ENCODE data around the gene ZNF672.
A peak's percentile ranks its signal among the peaks of the same experiment; 100 is the strongest.
"Not testable (repeated sequence)": the region's sequence is repeated elsewhere in the genome, so short reads cannot be mapped to it uniquely, and the experiment has no call there.

The ZNF672 gene

GRCh38 chr1:248837781-248838356, at the start of gene ZNF672:
ZNF672 (plus strand) TSS chr1:248838224; CDS start chr1:248847275, 9,051 bp downstream.
- H3K36me3 Mint-ChIP-seq, result peaks cover 3% of the 10 kb centered on the region
- peak; percentile 78 for ATAC-seq (ENCODE audit: low read depth)

DNA sequence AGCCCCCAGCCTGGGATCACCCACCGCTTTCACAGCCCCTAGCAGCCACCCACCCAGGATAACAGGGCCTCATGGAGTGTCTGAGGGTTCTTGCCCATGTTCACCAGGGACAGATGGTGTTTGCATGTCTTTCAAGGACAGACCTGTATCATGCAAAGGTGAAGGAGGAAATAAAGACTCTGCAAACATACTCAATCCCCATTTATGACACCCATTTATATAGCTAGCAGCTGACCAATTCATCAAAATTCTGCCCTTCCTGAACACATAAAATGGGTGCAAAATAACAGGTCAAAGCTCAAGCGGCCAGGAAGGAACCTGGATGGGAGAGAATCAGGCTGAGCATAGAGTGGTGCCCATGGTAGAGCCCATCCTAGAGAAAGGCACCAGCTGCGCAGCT, 49.7 kb upstream of the ZNF672 start:
- Mint-ChIP-seq H3K27me3 (no peaks in the 10 kb centered on the region), H3K4me3 (no peak overlapping the region), H3K9me3 (no peaks in the 10 kb centered on the region), H3K27ac (no peak overlapping the region), H3K4me1 (peaks cover 30% of the 10 kb centered on the region), H3K36me3 (no peaks in the 10 kb centered on the region)
- ATAC-seq (ENCODE audit: low read depth), result no peak
- DNase-seq (ENCODE audit: low spot score in 2 of 2), result no peak

More at GRCh38 chr1:248837781-248838356, at the start of gene ZNF672:
- Mint-ChIP-seq H3K9me3 (no peaks in the 10 kb centered on the region), H3K27ac (no peak within 1 kb of the TSS), H3K4me1 (peaks cover 15% of the 10 kb centered on the region), H3K27me3 (no peaks in the 10 kb centered on the region), H3K4me3 (no peak within 1 kb of the TSS)
- DNase-seq (ENCODE audit: low spot score in 2 of 2), result peak; percentile 83 to 89

DNA sequence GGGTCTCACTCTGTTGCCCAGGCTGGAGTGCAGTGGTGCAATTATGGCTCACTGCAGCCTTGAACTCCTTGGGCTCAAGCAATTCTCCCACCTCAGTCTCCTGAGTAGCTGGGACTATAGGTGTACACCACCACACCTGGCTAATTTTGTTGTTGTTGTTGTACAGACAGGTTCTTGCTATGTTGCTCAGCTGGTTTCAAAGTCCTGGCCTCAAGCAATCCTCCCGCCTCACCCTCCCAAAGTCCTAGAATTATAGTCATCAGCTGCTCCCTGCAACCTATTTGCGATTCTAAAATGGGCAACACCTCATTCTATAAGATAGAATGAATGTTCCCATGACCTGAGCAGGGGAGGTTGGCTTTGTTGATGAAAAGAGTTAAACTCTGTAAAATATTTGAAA, 48.7 kb upstream of the ZNF672 start:
- H3K4me1 Mint-ChIP-seq, result peaks cover 32% of the 10 kb centered on the region
- H3K27me3 Mint-ChIP-seq; ATAC-seq (ENCODE audit: low read depth); H3K9me3 Mint-ChIP-seq; H3K36me3 Mint-ChIP-seq; H3K4me3 Mint-ChIP-seq; H3K27ac Mint-ChIP-seq; DNase-seq (ENCODE audit: low spot score in 2 of 2): not testable (repeated sequence)

DNA sequence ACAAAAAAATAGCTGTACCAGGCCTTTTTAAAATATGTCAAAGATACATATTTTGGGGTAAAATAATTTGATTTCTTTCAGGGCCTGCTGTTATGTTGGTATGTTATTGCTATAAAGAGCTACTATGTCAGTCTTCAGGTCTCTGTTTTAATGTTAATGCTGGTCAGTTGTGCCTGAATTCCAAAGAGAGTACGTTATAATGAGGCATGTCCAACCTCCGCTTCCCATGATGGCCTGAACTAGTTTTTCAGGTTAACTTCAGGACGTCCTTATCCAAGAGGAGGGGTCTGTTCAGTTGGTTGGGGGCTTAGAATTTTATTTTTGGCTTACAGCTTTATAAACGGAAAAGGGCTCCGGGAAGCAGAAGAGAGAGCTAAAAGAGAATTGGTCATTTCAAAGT, 47.6 kb upstream of the ZNF672 start:
- peaks cover 4% of the 10 kb centered on the region for H3K9me3 Mint-ChIP-seq
- no peak for ATAC-seq (ENCODE audit: low read depth)
- H3K27ac Mint-ChIP-seq, result no peak overlapping the region
- H3K4me3 Mint-ChIP-seq, result no peak overlapping the region
- H3K4me1 Mint-ChIP-seq, result peaks cover 29% of the 10 kb centered on the region
- DNase-seq (ENCODE audit: low spot score in 2 of 2), result no peak
- no peaks in the 10 kb centered on the region for H3K27me3 Mint-ChIP-seq
- peaks cover 6% of the 10 kb centered on the region for H3K36me3 Mint-ChIP-seq

- H3K9me3 Mint-ChIP-seq, result peaks cover 6% of the 10 kb centered on the region
- no peak overlapping the region for H3K4me3 Mint-ChIP-seq
- H3K4me1 Mint-ChIP-seq, result peaks cover 26% of the 10 kb centered on the region
- no peak overlapping the region for H3K27ac Mint-ChIP-seq
- H3K27me3 Mint-ChIP-seq, result no peaks in the 10 kb centered on the region
- H3K36me3 Mint-ChIP-seq, result peaks cover 9% of the 10 kb centered on the region
- ATAC-seq (ENCODE audit: low read depth), result no peak
- no peak for DNase-seq (ENCODE audit: low spot score in 2 of 2)
Measured at GRCh38 chr1:248791010-248791409, 47.0 kb upstream of the ZNF672 start.

- H3K36me3 Mint-ChIP-seq, result peaks cover 13% of the 10 kb centered on the region
- DNase-seq (ENCODE audit: low spot score in 2 of 2) (peak in 1 of 2 donors; percentile 23), ATAC-seq (ENCODE audit: low read depth) (peak; percentile 95)
- peaks cover 12% of the 10 kb centered on the region for H3K9me3 Mint-ChIP-seq
- peaks cover 20% of the 10 kb centered on the region for H3K4me1 Mint-ChIP-seq
- peak overlapping the region; percentile 54 for H3K4me3 Mint-ChIP-seq
- no peaks in the 10 kb centered on the region for H3K27me3 Mint-ChIP-seq
- H3K27ac Mint-ChIP-seq, result peak overlapping the region; percentile 90
Measured at GRCh38 chr1:248792342-248792741, 45.7 kb upstream of the ZNF672 start.

- no peak for ATAC-seq (ENCODE audit: low read depth)
- Mint-ChIP-seq H3K27ac (peak overlapping the region; percentile 90), H3K9me3 (peaks cover 15% of the 10 kb centered on the region), H3K36me3 (peaks cover 16% of the 10 kb centered on the region), H3K4me3 (no peak overlapping the region), H3K27me3 (no peaks in the 10 kb centered on the region), H3K4me1 (peaks cover 20% of the 10 kb centered on the region)
- DNase-seq (ENCODE audit: low spot score in 2 of 2), result no peak
Measured at GRCh38 chr1:248793592-248793991, 44.4 kb upstream of the ZNF672 start.

GRCh38 chr1:248794663-248795062, 43.4 kb upstream of the ZNF672 start:
- not testable (repeated sequence) for H3K27me3 Mint-ChIP-seq; DNase-seq (ENCODE audit: low spot score in 2 of 2); ATAC-seq (ENCODE audit: low read depth); H3K27ac Mint-ChIP-seq; H3K4me3 Mint-ChIP-seq
- Mint-ChIP-seq H3K36me3 (peaks cover 18% of the 10 kb centered on the region), H3K4me1 (peaks cover 20% of the 10 kb centered on the region), H3K9me3 (peaks cover 17% of the 10 kb centered on the region)

DNA sequence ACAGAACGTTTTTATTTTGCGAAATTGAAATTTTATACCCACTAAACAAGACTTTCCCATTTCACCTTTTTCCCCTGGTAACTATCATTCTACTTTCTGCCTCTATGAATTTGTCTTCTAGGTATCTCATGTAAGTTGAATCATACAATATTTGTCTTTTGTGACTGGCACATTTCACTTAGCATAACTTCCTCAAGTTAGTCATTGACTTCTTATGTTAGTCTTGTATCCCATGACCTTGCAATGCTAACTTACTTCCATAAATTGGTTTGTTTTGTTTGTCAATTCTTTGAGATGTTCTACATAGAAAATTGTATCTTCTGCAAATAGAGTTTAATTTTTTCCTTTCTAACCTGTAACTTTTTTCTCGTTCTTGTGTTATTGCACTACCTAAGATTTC, 39.2 kb upstream of the ZNF672 start:
- Mint-ChIP-seq H3K27ac (no peak overlapping the region), H3K36me3 (peaks cover 26% of the 10 kb centered on the region), H3K27me3 (no peaks in the 10 kb centered on the region), H3K4me1 (peaks cover 17% of the 10 kb centered on the region), H3K9me3 (peaks cover 25% of the 10 kb centered on the region), H3K4me3 (no peak overlapping the region)
- DNase-seq (ENCODE audit: low spot score in 2 of 2) (no peak), ATAC-seq (ENCODE audit: low read depth) (no peak)

DNA sequence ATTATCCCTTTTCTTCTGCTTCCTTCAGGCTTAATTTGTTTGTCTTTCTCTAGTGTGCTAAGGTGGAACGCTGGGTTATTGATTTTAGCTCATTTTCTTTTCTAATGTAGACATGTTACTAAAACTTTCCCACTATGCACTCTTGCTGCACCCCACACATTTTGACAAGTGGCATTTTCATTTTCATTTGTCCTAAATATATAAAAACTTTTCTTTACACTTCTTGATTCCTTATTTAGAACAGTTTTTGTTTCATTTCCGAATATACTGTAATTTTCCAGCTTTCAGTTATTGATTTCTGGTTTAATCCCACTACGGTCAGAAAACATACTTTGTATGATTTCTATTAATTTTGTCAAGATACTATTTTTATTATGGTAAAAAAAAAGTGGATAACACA, 37.6 kb upstream of the ZNF672 start:
- peaks cover 21% of the 10 kb centered on the region for H3K36me3 Mint-ChIP-seq
- no peak overlapping the region for H3K27ac Mint-ChIP-seq
- ATAC-seq (ENCODE audit: low read depth), result no peak
- no peaks in the 10 kb centered on the region for H3K27me3 Mint-ChIP-seq
- H3K4me1 Mint-ChIP-seq, result peaks cover 24% of the 10 kb centered on the region
- H3K9me3 Mint-ChIP-seq, result peaks cover 22% of the 10 kb centered on the region
- no peak for DNase-seq (ENCODE audit: low spot score in 2 of 2)
- no peak overlapping the region for H3K4me3 Mint-ChIP-seq

- Mint-ChIP-seq H3K4me3 (no peak overlapping the region), H3K4me1 (peaks cover 40% of the 10 kb centered on the region), H3K27me3 (no peaks in the 10 kb centered on the region), H3K9me3 (peaks cover 14% of the 10 kb centered on the region), H3K36me3 (peaks cover 16% of the 10 kb centered on the region), H3K27ac (no peak overlapping the region)
- DNase-seq (ENCODE audit: low spot score in 2 of 2), result no peak
- no peak for ATAC-seq (ENCODE audit: low read depth)
Measured at GRCh38 chr1:248802454-248802853, 35.6 kb upstream of the ZNF672 start.

GRCh38 chr1:248803501-248803900, 34.5 kb upstream of the ZNF672 start:
- Mint-ChIP-seq H3K4me1 (peaks cover 40% of the 10 kb centered on the region), H3K36me3 (peaks cover 14% of the 10 kb centered on the region), H3K4me3 (peak overlapping the region; percentile 6), H3K27ac (peak overlapping the region; percentile 6), H3K9me3 (peaks cover 11% of the 10 kb centered on the region)
- DNase-seq (ENCODE audit: low spot score in 2 of 2); H3K27me3 Mint-ChIP-seq; ATAC-seq (ENCODE audit: low read depth): not testable (repeated sequence)

- Mint-ChIP-seq H3K9me3 (peaks cover 10% of the 10 kb centered on the region), H3K4me1 (peaks cover 43% of the 10 kb centered on the region), H3K4me3 (peak overlapping the region; percentile 72), H3K27me3 (no peaks in the 10 kb centered on the region), H3K27ac (peak overlapping the region; percentile 96), H3K36me3 (peaks cover 12% of the 10 kb centered on the region)
- DNase-seq (ENCODE audit: low spot score in 2 of 2) (peak; percentile 50 to 62), ATAC-seq (ENCODE audit: low read depth) (peak; percentile 97)
Measured at GRCh38 chr1:248804771-248805681, 33.0 kb upstream of the ZNF672 start.

DNA sequence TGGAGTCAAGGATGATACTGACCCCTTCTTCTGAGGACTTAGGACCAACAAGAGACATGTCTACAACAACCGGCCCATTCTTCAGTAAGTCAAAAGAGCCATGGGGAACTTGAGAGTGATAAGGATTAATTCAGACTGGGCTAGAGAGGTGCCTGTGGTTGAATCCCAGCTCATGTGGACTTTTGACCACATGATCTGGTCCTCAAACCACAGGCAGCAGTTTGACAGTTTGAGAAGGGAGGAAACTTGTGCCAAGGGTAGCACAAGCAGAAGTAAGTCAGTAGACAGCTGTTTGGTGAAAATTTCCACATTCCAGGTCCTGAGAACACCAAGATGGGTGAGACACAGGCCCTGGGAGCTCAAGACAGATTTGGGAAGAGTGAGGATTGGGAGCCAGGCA, 32.1 kb upstream of the ZNF672 start:
- DNase-seq (ENCODE audit: low spot score in 2 of 2) (no peak), ATAC-seq (ENCODE audit: low read depth) (no peak)
- H3K36me3 Mint-ChIP-seq, result peaks cover 12% of the 10 kb centered on the region
- H3K27ac Mint-ChIP-seq, result peak overlapping the region; percentile 96
- H3K4me3 Mint-ChIP-seq, result peak overlapping the region; percentile 12
- H3K4me1 Mint-ChIP-seq, result peaks cover 41% of the 10 kb centered on the region
- no peaks in the 10 kb centered on the region for H3K27me3 Mint-ChIP-seq
- peaks cover 10% of the 10 kb centered on the region for H3K9me3 Mint-ChIP-seq

All from memory B cell (primary cell).